Body of pancreas (tissue), 4 donors: ENCODE measurements around the gene NLRP12. TPM values are rescaled to one million over a fixed set of nuclear protein-coding genes. Genes with fewer than 3 reads are reported as not detected.

ENCODE experiments used
- microRNA counts, 2 donors: library from miRNA; unstranded; fragments of <30 nt; microRNA quantifications; one replicate each; lab custom pipeline; 2017
- microRNA-seq, 2 donors: library from miRNA; unstranded; fragments of <30 nt; microRNA quantifications; one replicate each; pipeline ENCODE4, GENCODE V29; 2016; ENCODE audit warnings: borderline number of aligned reads in 2 of 2, borderline replicate concordance in 2 of 2
- small RNA-seq: library from RNA; depleted of rRNA; stranded (forward); fragments of <200 nt; gene quantifications from one replicate; pipeline ENCODE3, GENCODE V24; 2016
- total RNA-seq, 2 donors: library from RNA; depleted of rRNA; stranded (reverse); fragments of >200 nt; gene quantifications; one replicate each; pipeline ENCODE4 v1.1.0, GENCODE V29; 2016

The NLRP12 gene
- total RNA-seq, 2 donors from 2014 or later: 0.26 TPM; not detected in 1

MicroRNAs encoded within 50 kb of the gene (microRNA counts, 767-probe panel; counts per million panel counts)
- microRNA hsa-miR-371a-3p (lab: Ali Mortazavi, UCI) (0 to 736 counts per million in 2 donors), microRNA hsa-miR-371a-5p (lab: Ali Mortazavi, UCI) (0 to 736 counts per million in 2 donors), microRNA hsa-miR-371b-3p (lab: Ali Mortazavi, UCI) (0 to 736 counts per million in 2 donors), microRNA hsa-miR-371b-5p (lab: Ali Mortazavi, UCI) (0 to 736 counts per million in 2 donors), microRNA hsa-miR-372 (lab: Ali Mortazavi, UCI) (0 to 736 counts per million in 2 donors), microRNA hsa-miR-373-3p (lab: Ali Mortazavi, UCI) (0 to 736 counts per million in 2 donors), microRNA hsa-miR-516a-3p (lab: Ali Mortazavi, UCI) (0 to 736 counts per million in 2 donors), microRNA hsa-miR-516a-5p (lab: Ali Mortazavi, UCI) (0 to 736 counts per million in 2 donors), microRNA hsa-miR-522-3p (lab: Ali Mortazavi, UCI) (0 to 736 counts per million in 2 donors)

Small RNAs within 50 kb of the gene (microRNA-seq; reads per million reads assigned to microRNA genes)
- gene MIR1283-2 (0 reads per million in 2 donors), gene MIR371A (0 reads per million in 2 donors), gene MIR372 (0 to 0.47 reads per million in 2 donors), gene MIR373 (0 to 0.90 reads per million in 2 donors), gene MIR516A1 (0 reads per million in 2 donors), gene MIR516A2 (0 reads per million in 2 donors), gene MIR519A1 (0 reads per million in 2 donors), gene MIR521-1 (0 reads per million in 2 donors), gene MIR522 (0 reads per million in 2 donors), gene MIR527 (0 reads per million in 2 donors)

Small RNAs within 50 kb of the gene (small RNA-seq; reads per million reads assigned to genes)
- gene AC008753.1 (not detected), gene MIR1283-2 (not detected), gene MIR371A (not detected), gene MIR372 (not detected), gene MIR373 (not detected), gene MIR516A1 (not detected), gene MIR516A2 (not detected), gene MIR519A1 (not detected), gene MIR521-1 (not detected), gene MIR527 (not detected), gene RNU6-1041P (not detected), gene RNU6-165P (not detected), gene RNU6-751P (not detected), gene RNU6-982P (not detected)

Other genes starting within 250 kb of the NLRP12 start
- gene DPRX, start 192.3 kb downstream of the NLRP12 start, total RNA-seq: not detected
- gene MYADM, start 43.6 kb upstream of the NLRP12 start, total RNA-seq: 10 to 100 TPM; 12.2 to 30.0 TPM
- under 1 TPM in 1 of 2 donors, not detected in 1; 0.26 TPM for gene PRKCG, start 57.9 kb upstream of the NLRP12 start, total RNA-seq
- not detected for gene CACNG7, start 85.0 kb upstream of the NLRP12 start, total RNA-seq
- not detected for gene CACNG8, start 138.6 kb upstream of the NLRP12 start, total RNA-seq
- not detected for gene CACNG6, start 167.3 kb upstream of the NLRP12 start, total RNA-seq
- not detected for gene VSTM1, start 239.6 kb upstream of the NLRP12 start, total RNA-seq